AG09319 (cell line): ENCODE measurements around the gene TATDN3.
"Not testable (repeated sequence)": the region's sequence is repeated elsewhere in the genome, so short reads cannot be mapped to it uniquely, and the experiment has no call there.

Experiments used
- DNase-seq: peaks from one replicate; pipeline ENCODE4 v3.0.0-alpha.2; 2010; ENCODE audit warnings: low read depth; ENCODE audit errors: extremely low read depth
- CTCF ChIP-seq: IDR thresholded peaks from 2 replicates; pipeline ENCODE4 v1.5.1; 2011; ENCODE audit warnings: low read depth, mild to moderate bottlenecking, inconsistent platforms, low read length, moderate library complexity

Gene TATDN3

GRCh38 chr1:212762839-212763238, 28.9 kb upstream of the TATDN3 start:
- DNase-seq, result no peak
- TF ChIP-seq CTCF, result no peak

GRCh38 chr1:212764718-212765281, 26.9 kb upstream of the TATDN3 start:
- DNase-seq, result not testable (repeated sequence)

GRCh38 chr1:212766825-212767224, 24.9 kb upstream of the TATDN3 start:
- not testable (repeated sequence) for DNase-seq

- TF ChIP-seq CTCF, result no peak
- no peak for DNase-seq
Measured at GRCh38 chr1:212769459-212770167, 22.1 kb upstream of the TATDN3 start.

- no peak for DNase-seq
- TF ChIP-seq CTCF, result no peak
Measured at GRCh38 chr1:212771341-212771740, 20.4 kb upstream of the TATDN3 start.

- no peak for DNase-seq
- TF ChIP-seq CTCF, result no peak
Measured at GRCh38 chr1:212773011-212773410, 18.7 kb upstream of the TATDN3 start.

- TF ChIP-seq CTCF, result no peak
- no peak for DNase-seq
Measured at GRCh38 chr1:212774584-212774983, 17.1 kb upstream of the TATDN3 start.

GRCh38 chr1:212775241-212775640, 16.5 kb upstream of the TATDN3 start:
- no peak for TF ChIP-seq CTCF
- DNase-seq, result no peak
